DMS79 (cell line): ENCODE measurements around the gene CSRP1.
"Not testable (repeated sequence)": the region's sequence is repeated elsewhere in the genome, so short reads cannot be mapped to it uniquely, and the experiment has no call there.

ENCODE experiments used
- DNase-seq: peaks from one replicate; lab custom pipeline; 2025; lab: John Stamatoyannopoulos, UW

Gene CSRP1

DNA sequence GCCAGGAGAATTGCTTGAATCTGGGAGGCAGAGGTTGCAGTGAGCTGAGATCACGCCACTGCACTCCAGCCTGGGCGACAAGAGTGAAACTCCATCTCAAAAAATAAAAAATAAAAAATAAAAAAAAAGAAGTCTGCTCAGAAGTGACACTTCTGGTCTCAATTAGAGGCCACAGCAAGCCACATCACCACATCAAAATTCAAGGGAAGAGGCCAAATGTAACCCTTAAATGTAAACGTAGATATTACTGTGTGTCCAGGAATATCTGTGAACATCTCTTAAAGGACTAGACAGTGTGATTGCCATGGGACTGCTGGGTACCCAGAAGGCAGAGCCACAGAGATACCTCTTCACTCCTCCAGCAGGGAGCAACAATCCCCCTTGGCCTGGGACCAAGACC is 28.3 kb downstream of the CSRP1 start:
- DNase-seq, result not testable (repeated sequence)

DNA sequence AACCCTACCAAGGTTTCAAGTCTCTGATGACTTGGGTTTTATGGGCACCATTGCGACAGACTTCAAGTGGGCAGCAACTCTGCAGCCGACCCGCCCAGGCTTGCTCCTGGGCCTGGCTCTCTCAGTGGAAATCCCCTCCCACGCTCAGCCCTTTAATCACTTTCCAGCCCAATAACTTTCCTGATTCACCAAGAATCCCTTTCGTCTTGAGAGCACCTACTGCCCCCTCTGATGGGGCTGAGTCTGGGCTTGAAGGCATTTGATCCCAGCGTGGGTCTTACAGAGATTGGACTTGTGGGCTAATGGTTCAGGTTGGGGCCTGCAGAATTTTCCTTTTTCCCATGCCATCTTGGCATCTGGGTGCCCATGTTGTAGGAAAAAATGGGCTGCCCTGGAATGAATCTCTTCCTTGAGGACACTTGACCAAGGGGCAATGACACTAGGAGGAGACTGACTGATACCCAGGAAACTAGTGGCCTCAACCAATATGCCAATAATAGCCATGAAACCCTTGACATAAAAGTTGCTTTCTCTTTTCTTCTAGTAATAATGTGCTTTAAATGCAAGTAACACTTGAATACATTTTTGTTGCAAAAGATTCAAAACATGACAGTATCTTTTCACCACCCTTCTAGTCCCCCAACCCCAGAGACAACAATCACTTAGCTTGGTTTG is 30.1 kb downstream of the CSRP1 start:
- no peak for DNase-seq

DNA sequence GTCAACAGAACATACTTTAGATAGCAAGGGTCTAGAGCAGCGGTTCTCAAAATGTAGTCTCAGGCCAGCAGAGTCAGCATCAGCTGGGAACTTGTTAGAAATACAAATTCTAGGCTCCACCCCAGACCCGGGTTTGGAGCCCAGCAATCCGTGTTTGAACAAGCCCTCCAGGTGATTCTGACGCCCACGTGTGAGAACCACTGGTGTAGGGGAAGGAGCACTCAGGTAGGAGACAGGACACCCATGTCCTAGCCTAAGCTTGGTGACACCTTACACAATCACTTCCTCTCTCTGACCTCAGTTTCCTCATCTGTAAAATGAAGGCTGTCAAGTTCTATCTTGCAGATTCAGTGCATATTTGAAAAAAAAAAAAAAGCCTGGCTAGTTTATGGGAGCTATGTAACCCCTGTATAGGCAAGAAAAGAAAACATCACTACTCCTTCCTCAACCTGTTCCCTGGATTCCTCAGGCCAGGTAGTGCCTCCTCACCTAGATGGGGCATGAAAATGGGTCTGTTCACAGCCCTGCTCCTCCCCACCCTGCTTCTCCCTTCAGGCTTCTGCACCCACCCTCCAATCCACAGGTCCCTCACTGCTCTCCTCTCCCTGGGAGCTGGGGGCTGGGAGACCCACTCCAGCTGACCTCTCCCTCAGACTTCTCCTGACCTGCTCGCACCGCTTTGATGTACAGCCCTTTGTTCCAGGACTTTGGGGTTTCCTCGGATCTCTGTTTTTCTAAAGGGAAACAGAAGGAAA is 30.8 kb downstream of the CSRP1 start:
- no peak for DNase-seq

DNA sequence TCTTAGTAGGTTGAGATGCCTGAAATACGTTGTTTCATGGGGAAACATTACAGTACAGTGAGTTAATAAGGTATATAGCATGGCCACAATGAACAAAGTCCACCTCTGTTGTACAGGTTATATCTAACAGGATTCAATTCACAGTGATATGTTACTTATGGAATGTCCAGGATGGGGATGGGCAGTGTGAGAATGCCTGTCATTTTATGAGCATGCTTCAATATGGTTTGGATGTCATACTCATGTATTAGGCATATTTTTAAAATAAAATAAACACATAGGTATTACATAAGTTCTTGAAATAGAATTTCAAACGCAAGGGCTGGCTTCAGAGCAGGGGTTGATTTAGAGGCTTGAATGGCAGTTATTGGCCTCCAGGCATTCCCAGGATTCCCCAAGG is 31.8 kb downstream of the CSRP1 start:
- no peak for DNase-seq

DNA sequence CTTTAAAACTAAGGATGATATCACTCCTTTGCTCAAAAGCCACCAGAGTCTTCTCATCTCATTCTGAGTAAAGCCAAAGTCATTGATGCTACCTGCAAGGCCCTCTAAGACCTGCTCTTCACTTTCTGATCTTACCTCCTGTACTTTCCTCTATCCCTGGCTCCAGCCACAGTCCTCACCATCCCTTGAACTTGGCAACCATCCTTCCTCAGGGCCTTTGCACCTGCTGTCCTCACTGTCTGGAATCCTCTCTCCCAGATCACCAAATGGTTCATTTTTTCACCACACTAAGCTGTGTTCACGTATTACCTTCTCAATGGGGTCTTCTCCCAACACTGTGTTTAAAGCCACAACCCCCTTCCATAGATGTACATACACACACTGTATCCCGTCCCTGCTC is 33.6 kb downstream of the CSRP1 start:
- no peak for DNase-seq

DNA sequence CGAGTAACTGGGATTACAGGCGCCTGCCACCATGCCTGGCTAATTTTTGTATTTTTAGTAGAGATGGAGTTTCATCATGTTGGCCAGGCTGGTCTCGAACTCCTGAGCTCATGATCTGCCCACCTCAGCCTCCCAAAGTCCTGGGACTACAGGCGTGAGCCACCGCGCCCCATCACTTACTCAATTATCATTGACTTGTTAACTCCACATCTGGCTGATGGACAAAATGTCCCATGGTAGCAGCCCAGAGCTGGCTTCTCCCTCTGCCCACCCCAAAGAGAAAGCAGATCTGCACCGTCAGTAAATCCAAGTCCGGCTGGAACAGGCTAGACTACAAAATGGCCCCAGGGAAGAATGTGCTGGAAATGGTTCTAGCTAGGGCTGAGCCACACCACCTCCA is 34.6 kb downstream of the CSRP1 start:
- not testable (repeated sequence) for DNase-seq

DNA sequence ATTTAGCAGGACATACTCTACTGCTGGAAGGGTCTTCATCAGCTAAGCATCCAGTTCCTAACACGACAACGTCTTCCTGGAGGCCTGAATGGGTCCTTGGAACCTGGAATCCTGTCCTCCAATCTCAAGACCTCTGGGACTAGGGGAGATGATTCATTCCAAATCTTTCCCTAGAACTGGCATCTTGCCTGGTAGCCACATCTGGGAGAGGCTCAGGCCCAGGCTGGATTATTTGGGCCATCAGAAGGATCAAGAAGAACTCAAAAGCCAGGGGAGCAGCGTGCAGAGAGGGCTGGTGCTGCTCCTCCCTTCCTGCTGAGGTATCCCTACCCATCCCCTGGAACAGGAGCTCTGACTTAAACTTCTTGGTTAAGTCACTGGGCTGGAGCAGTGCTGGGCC is 35.2 kb downstream of the CSRP1 start:
- no peak for DNase-seq

DNA sequence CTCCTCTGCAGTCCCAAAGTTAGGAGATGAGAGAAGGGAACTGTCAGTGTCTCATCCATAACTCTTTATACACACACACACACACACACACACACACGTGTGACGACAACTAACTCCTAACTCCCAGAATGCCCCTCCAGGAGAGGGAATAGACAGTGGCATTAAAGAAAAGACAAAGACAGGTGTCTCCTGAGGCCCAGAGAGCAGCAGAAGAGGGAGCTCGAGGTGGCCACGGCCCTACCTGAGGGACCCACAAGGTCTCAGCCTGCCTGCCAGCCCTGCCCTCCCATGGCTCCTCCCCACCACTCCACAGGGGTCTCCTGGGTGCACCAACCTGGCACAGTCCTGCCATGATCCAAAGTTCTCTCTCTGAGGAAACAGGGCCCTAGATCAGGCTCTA is 36.3 kb downstream of the CSRP1 start:
- DNase-seq, result no peak

DNA sequence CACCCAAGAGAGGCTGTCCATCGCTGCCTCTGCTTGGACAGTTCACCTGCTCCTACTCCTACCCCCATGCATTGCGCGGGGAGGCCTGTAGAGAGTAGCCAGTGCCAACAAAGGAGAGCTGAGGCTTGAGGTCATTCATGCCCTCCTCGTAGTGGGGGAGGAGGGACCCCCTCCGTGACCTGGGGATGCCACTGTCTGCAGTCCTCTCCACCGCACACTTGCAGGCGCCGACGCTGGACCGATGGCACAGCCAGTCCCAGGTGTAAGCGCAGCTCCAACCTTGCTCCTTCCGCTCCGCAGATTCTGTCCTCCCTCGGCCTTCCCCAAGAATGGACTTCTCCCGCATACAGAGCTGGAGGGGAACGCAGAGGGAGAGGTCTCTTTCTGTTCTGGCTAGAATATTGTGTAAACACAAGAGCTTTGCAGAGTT is 37.3 kb downstream of the CSRP1 start:
- DNase-seq, result no peak

DNA sequence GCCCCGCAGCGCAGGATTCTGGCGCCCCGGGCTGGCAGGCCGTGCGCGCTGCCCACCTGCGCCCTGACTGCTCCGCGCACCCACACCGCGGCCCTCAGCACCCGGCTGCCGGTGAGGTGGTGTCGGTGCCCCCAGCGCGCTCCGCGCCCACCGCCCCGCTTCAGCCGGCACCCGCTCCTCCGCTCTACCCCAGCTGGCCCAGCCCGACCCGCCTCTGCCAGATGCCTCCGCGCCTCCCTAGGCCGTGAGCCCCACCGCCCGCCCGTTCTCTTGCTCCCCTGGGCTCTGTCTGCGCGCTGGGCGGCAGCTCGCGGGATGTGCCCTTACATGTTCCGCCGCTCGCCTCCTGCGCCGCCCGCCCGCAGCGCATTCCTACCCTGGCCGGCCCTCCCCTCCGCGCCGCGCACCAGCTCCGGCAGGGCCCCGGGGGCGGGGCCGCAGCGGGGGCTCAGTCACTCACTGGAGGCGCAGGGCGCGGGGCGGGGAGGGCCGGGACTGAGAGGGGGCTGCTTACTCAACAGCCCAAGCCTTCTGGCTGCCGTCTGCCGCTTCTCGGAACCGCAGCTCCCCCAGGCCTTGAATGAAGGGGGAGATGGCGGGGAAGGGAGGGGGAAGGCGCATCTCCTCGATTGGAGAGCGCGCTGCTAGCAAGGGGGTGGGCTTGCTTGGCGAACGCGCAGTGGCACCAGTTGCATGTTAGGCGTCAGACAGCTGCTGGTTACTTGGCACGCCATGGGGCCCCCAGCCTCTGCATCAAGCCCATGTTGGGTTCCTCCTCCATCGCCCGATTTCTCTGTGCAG is 37.9 kb downstream of the CSRP1 start, which contains the start of gene PHLDA3:
Gene PHLDA3 (minus strand): TSS at position 345 of the 801 bp plus-strand sequence. CDS start 402 bp downstream, outside the sequence.
- DNase-seq, result no peak

DNA sequence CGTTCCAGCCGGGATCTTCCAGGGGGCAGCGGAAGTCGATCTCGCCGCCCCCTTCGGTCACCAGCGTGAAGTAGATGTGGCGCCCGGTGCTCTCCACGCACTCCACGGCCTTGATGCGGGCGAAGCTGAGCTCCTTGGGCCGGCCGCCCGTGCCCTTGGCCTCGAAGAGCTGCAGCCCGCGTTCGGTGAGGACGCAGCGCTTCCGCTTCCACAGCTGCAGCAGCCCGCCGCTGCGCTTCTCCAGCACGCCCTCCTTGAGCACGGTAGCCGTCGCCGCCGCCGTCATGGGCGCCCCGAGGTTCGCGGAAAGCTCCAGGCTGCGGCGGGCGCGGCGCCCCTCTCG is 38.5 kb downstream of the CSRP1 start:
- no peak for DNase-seq

DNA sequence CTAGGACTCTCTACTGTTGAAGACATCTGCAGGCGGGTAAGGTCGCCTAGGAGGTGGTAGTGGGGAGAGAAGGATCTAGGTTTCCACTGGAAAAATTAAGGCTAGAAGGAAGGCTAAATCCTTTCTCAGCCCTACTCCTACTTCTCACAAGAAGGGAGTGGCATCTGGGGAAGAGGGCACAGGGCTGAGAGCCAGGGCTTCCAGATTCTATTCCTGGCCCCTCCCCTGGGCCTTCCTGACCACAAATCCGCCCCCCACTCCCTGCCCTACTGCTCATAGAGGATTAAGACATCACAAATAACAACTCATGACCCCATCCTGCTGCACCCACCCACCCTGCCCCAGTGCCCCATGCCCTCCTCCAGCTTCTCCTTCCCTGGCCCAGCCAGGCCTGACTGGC is 40.4 kb downstream of the CSRP1 start:
- no peak for DNase-seq

DNA sequence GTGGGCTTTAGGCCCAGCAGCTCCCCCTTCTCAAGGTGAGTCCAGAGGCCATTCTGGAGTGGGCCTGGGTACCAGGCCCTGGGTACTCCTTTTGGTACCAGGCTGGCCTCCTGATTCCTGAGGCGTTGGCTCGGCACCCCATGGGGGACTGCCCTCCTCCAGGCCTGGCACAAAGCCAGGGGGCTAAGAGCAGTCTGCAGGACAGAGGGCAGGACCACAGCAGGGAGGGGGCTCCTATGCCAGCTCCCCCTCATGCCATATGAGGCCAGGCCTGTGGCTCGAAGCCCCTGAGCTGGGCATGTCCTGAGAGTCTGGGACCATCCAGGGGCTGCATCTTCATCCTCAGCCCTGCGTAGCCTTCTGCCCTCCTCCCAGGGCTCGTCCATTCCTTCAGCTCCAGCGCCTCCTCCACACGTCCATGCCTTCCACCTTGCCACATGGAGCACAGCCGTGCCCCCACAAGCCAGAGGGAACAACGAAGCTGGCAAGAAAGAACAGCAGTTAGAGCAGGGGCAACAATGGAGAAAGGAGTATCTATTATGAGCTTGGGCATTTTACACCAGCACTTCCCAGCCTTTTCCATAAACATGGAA is 41.1 kb downstream of the CSRP1 start:
- DNase-seq, result no peak

DNA sequence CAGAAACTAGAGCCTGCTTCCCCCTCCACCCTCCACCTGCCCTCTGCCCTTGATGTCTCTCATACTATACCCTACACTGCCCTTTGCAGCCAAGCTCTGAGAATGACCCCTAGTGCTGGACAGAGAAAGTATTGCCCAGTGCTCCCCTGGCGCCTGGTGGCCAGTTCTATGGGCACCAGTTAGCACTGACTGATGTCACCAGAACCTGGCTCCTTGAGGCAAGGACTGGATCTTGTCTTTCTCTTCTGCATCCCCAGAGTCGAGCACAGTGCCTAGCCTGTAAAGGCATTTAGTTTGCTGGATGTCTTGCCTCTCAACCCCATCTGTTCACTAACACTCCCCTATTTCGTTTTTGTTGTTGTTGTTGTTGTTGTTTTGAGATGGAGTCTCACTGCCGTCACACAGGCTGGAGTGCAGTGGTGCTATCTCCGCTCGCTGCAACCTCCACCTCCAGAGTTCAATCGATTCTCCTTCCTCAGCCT is 43.8 kb downstream of the CSRP1 start:
- no peak for DNase-seq

DNA sequence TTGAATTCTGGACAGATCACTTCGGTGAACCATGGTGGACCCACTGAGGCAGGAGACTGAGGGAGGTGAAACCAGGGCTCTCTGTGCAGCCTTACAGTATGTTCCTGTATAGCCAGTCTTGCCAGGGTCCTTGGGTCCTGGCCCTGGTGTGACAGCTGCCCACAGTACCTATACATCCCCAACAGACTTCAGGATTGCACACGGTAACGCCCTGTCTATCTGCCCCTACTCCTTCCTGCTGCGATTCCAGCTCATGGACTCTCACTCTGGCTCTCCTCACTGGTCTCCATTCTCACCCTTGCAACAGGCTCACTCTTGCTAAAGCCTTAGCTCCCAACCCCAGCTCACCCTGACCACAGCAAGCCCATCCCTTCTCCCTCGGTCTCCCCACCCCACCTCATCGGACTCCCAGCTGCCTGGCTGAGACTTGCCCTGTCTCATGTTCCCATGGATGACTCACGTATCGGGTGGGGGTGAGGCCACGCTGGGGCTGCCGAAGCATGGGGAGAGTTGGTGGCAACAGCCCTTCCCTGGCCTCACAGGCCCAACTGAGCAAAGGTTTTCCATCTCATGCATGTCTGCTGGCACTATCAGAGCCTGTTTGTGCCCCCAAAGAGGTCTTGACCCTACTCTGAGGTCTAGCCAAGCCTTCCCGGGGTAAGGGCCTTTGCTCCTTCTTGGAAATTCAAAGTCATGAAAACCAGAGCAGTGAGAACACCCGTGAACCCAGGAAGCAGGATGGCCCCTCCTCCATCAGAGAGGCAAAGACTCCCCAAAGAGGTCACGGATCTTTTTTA is 45.1 kb downstream of the CSRP1 start:
- DNase-seq, result no peak

DNA sequence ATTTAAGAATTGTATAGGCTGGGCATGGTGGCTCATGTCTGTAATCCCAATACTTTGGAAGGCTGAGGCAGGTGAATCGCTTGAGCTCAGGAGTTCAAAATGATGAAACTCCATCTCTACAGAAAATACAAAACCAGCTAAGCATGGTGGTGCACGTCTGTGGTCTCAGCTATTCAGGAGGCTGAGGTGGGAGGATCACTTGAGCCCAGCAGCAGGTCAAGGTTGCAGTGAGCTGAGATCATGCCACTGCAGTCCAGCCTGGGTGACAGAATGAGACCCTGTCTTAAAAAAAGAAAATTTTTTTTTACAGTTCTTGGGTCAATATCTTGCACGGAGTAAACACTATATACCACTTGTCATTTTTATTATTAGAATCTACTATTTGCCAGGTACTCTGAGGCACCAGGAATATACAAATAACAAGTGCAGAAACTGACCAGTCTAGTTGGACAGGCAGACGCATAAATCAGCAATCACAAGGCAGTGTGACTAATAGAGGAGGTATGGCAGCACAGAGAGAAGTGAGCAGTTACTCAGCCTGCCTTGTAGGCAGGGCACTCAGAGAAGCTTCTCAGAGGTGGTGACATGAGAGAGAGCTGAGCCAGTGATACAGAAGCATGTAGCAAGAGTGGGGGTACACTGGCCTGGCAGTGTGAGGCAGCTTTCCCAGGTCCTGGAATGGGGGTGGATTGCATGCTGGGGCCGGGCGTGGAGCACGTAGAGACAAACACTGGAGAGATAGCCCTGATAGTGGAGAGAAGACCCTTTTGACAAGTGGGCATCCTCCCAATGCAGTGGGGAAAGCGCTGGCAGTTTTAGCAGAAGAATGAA is 45.9 kb downstream of the CSRP1 start:
- no peak for DNase-seq

DNA sequence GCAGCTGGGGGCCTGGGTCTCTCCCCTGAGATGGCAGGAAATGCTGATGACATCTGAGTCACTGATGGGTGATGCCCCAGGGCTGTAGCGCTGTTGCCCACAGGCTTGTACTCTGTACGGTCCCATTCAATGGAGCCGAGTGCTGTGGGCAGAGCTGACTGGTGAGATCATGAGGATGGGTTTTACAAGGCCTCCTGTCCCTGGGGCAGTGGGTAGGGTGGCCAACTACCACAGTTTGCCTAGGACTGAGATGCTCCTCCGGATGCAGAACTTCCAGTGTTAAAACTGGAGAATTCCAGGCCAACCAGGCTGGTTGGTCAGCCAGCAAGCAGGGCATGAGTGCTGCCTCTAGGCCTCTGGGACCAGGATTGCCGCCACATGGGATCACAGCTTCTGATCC is 47.1 kb downstream of the CSRP1 start:
- DNase-seq, result no peak

DNA sequence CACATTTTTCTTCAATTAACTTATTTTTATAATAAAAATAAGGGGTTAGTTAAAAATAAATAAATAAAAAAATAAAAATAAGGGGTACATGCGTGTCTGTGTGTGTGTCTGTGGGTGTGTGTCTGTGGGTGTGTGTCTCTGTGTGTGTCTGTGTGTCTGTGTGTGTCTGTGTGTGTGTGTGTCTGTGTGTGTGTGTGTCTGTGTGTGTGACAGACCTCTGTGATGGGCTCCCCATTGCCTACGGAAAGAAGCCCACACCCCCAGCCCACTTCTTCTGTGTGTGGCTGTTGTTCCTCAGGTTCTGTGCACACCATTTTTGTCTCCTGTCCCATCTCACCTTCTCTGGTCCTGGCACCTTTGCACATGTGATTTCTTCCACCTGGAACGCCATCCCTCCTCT is 47.9 kb downstream of the CSRP1 start:
- DNase-seq, result no peak

DNA sequence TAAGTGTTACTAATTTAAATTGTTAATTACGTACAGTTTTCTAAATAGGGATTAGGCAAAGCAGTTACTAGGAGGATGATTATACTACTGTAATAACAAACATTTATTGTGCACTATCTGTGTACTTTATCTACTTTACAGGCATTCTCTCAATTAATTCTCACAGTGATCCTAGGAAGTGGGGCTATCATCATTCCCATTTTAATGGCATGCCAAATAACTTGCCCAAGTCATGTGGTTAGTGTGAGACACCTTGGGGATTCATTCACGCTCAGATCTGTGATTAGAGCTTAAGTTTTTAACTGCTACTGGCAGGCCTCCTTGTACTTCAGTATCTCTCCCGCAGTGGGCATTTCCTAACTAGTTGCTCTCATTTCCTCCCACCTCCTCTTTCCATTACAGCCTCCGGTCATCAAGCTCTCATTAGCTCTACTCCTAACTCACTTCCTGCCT is 49.4 kb downstream of the CSRP1 start:
- DNase-seq, result no peak

DNA sequence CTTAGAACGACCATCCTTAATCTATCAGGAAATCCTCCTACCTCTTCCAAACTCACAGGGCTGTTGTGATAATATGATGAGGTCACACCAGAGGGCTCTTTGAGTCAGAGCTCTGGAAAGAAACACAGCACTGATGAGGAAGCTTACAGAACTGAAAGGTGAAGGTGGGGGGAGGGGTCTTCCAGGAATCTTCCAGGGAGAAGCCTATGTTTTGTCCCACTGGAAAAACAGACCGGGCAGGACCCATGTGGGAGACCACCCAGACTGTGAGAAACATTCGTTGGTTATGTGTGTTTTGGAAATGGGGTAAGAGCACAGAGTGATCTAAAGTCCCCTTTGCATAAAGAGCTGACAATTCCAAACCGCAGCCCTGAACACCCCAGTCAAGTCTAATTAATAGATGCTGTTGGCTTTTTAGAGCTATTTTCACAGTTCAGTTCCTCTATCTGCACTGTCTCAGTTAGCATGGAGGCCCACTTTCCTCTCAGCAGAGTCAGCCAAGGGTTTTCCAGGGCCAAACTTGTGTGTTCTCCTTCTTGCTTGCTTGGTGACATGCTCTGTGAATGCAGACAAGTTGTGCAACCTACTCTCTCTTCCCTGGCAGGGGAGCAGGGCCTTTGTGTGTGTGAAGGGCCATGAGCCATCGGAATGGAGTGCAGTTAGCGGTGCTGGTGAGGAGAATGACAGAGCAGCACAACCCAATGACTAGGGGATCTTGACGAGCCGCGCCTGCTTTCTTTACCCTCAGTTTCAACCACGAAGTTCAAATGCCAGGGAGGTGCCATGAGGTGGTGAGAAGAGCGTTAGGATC is 50.2 kb downstream of the CSRP1 start:
- DNase-seq, result no peak
